Spleen (tissue), 7 donors: ENCODE measurements around the gene AFDN.

Experiments
- CTCF ChIP-seq, 11 experiments: fragments of 200-600 bp in 7 of 11; fragments of 450-650 bp in 4 of 11; sonication (generic) in 4 of 11; IDR thresholded peaks in 8 of 11; conservative IDR thresholded peaks in 3 of 11; 1 replicate in 7 of 11; 2 replicates in 4 of 11; pipeline versions ENCODE4 v1.4.0 to v1.8.0; 2016 to 2021; ENCODE audit warnings: antibody characterized with exemption in 11 of 11, inconsistent platforms in 4 of 11, mild to moderate bottlenecking in 1 of 11
- POLR2A ChIP-seq, 3 donors: fragments of 450-650 bp; IDR thresholded peaks; one replicate each; pipeline ENCODE4 v1.5.1; 2017; ENCODE audit warnings: antibody characterized with exemption in 3 of 3, mild to moderate bottlenecking in 1 of 3
- POLR2AphosphoS5 ChIP-seq, 3 donors: sonication (generic); formaldehyde crosslinking; IDR thresholded peaks; one replicate each; pipeline ENCODE4 v1.5.1; 2017; ENCODE audit warnings: antibody characterized with exemption in 3 of 3
- donor health status: DM: no; HTN: no; CAD: no; lungs with moderate emphysema.
- donor health status: DM: no; HTN: no; CAD: no.
- donor health status: DM: no; HTN: no; CAD: no.

- no peak for TF ChIP-seq CTCF (IDR thresholded peaks at IDR 0.05 in 8 of 11, conservative IDR thresholded peaks at IDR 0.05 in 3 of 11)
- TF ChIP-seq POLR2A (IDR thresholded peaks at IDR 0.05) = no peak
- TF ChIP-seq POLR2AphosphoS5 (IDR thresholded peaks at IDR 0.05) = no peak
These were observed 148.1 kb downstream of the AFDN start for GRCh38 chr6:167974640-167975344.
